HFF-Myc (cell line): ENCODE results near the gene SHANK3.

ENCODE experiments used
- DNase-seq: peaks from one replicate; pipeline ENCODE4 v3.0.0-alpha.2; 2011; ENCODE audit warnings: low read depth; ENCODE audit errors: extremely low read depth
- H3K4me3 ChIP-seq: replicated peaks from 2 replicates; pipeline ENCODE4 v1.5.1; 2011; ENCODE audit warnings: low read depth, mild to moderate bottlenecking, control low read depth, low read length
- CTCF ChIP-seq: IDR thresholded peaks from 2 replicates; pipeline ENCODE4 v1.5.1; 2012; ENCODE audit warnings: mild to moderate bottlenecking, low read depth, low read length, control low read depth; ENCODE audit errors: missing control alignments

SHANK3 gene

GRCh38 chr22:50693462-50693861, 20.8 kb downstream of the SHANK3 start:
- no peak for TF ChIP-seq CTCF
- DNase-seq, result no peak
- no peak overlapping the region for H3K4me3 ChIP-seq

- no peak for TF ChIP-seq CTCF
Measured at GRCh38 chr22:50694099-50694605, 21.5 kb downstream of the SHANK3 start.

GRCh38 chr22:50694766-50695420, 22.3 kb downstream of the SHANK3 start:
- no peak for DNase-seq
- TF ChIP-seq CTCF, result no peak
- no peak overlapping the region for H3K4me3 ChIP-seq

More at GRCh38 chr22:50694099-50694605, 21.5 kb downstream of the SHANK3 start:
- H3K4me3 ChIP-seq, result no peak overlapping the region
- DNase-seq, result no peak

GRCh38 chr22:50695421-50696250, 23.0 kb downstream of the SHANK3 start:
- no peak for DNase-seq

GRCh38 chr22:50696251-50696798, 23.7 kb downstream of the SHANK3 start:
- DNase-seq, result no peak
- TF ChIP-seq CTCF, result no peak
- H3K4me3 ChIP-seq, result no peak overlapping the region

More at GRCh38 chr22:50695421-50696250, 23.0 kb downstream of the SHANK3 start:
- H3K4me3 ChIP-seq, result no peak overlapping the region
- no peak for TF ChIP-seq CTCF

GRCh38 chr22:50696799-50697561, 24.4 kb downstream of the SHANK3 start:
- peak overlapping the region; percentile 11 for H3K4me3 ChIP-seq
- DNase-seq, result no peak
- peak; percentile 77 for TF ChIP-seq CTCF
